Chondrocyte (in vitro differentiated cells): ENCODE measurements around the gene VSTM5. TPM values are rescaled to one million over a fixed set of nuclear protein-coding genes. Genes with fewer than 3 reads are reported as not detected.

Experiments used
- DNase-seq: peaks from one replicate; pipeline ENCODE4 v3.0.0; 2021; ENCODE audit warnings: mixed read lengths, low spot score
- H3K27ac Mint-ChIP-seq: one replicate; pipeline ENCODE4 v1.8.0; 2021; ENCODE audit warnings: mild to moderate bottlenecking, moderate library complexity, mixed read lengths; ENCODE audit not compliant: unreplicated experiment
- H3K27me3 Mint-ChIP-seq: 2 replicates; pipeline ENCODE4 v1.8.0; 2021; ENCODE audit warnings: low read depth, mixed read lengths
- H3K36me3 Mint-ChIP-seq: 2 replicates; pipeline ENCODE4 v1.8.0; 2021; ENCODE audit warnings: low read depth, mixed read lengths
- H3K4me1 Mint-ChIP-seq: 2 replicates; pipeline ENCODE4 v1.8.0; 2021; ENCODE audit warnings: low read depth, mild to moderate bottlenecking, mixed read lengths
- H3K4me3 Mint-ChIP-seq: one replicate; pipeline ENCODE4 v1.8.0; 2021; ENCODE audit warnings: mild to moderate bottlenecking, moderate library complexity, mixed read lengths; ENCODE audit not compliant: unreplicated experiment
- H3K9me3 Mint-ChIP-seq: 2 replicates; pipeline ENCODE4 v1.8.0; 2021; ENCODE audit warnings: low read depth, mixed read lengths
- total RNA-seq: library from RNA; stranded (reverse); gene quantifications from 3 replicates; pipeline ENCODE4 v1.2.1, GENCODE V29; 2021
- TF ChIP-seq, protein P1 (sequence below): fragments of 200-600 bp; sonication (generic); IDR thresholded peaks from 2 replicates; pipeline ENCODE4 v1.5.0; 2021; ENCODE audit warnings: antibody characterized with exemption, mild to moderate bottlenecking, moderate library complexity

The VSTM5 gene
- total RNA-seq, 1 donor from 2014 or later: not detected

DNA sequence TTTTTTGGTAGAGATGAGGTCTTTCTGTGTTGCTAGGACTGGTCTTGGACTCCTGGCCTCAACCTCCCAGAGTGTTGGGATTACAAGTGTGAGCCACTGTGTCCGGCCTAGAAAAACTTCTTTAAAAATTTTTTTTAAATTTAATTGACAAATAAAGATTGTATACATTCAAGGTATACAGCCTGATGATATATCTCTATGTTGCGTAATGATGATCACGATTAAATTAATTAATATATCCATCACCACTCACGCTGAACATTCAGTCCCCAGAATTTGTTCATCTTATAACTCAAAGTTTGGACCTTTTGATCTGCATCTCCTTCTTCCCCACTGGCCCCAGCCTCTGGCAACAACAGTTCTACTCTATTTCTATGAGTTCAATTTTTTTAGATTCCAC, 27.2 kb downstream of the VSTM5 start:
- no peaks in the 10 kb centered on the region for H3K4me1 Mint-ChIP-seq

DNA sequence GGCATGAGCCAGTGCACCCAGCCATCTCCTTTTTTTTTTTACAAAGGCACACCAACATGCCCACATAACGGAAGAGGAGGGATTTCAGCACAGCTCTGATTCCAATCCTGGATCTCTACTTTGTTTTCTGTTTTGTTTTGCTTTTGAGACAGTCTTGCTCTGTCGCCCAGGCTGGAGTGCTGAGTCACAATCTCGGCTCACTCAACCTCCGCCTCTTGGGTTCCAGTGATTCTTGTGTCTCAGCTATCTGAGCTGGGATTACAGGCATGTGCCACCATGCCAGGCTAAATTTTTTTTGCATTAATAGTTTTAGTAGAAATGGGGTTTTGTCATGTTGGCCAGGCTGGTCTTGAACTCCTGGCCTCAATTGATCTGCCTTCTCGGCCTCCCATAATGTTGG, 28.1 kb downstream of the VSTM5 start:
- H3K27ac Mint-ChIP-seq: no peak overlapping the region
- no peak overlapping the region for H3K4me3 Mint-ChIP-seq
- no peak for DNase-seq
- TF ChIP-seq, protein P1, sequence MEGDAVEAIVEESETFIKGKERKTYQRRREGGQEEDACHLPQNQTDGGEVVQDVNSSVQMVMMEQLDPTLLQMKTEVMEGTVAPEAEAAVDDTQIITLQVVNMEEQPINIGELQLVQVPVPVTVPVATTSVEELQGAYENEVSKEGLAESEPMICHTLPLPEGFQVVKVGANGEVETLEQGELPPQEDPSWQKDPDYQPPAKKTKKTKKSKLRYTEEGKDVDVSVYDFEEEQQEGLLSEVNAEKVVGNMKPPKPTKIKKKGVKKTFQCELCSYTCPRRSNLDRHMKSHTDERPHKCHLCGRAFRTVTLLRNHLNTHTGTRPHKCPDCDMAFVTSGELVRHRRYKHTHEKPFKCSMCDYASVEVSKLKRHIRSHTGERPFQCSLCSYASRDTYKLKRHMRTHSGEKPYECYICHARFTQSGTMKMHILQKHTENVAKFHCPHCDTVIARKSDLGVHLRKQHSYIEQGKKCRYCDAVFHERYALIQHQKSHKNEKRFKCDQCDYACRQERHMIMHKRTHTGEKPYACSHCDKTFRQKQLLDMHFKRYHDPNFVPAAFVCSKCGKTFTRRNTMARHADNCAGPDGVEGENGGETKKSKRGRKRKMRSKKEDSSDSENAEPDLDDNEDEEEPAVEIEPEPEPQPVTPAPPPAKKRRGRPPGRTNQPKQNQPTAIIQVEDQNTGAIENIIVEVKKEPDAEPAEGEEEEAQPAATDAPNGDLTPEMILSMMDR: no peak
- no peaks in the 10 kb centered on the region for H3K9me3 Mint-ChIP-seq
- peaks cover 8% of the 10 kb centered on the region for H3K4me1 Mint-ChIP-seq
- no peaks in the 10 kb centered on the region for H3K27me3 Mint-ChIP-seq
- H3K36me3 Mint-ChIP-seq: peaks cover 1% of the 10 kb centered on the region

More for the DNA sequence above, 27.2 kb downstream of the VSTM5 start:
- Mint-ChIP-seq H3K27me3 (no peaks in the 10 kb centered on the region), H3K9me3 (no peaks in the 10 kb centered on the region), H3K27ac (no peak overlapping the region), H3K4me3 (no peak overlapping the region), H3K36me3 (peaks cover 1% of the 10 kb centered on the region)
- no peak for DNase-seq
- TF ChIP-seq, protein P1: no peak

DNA sequence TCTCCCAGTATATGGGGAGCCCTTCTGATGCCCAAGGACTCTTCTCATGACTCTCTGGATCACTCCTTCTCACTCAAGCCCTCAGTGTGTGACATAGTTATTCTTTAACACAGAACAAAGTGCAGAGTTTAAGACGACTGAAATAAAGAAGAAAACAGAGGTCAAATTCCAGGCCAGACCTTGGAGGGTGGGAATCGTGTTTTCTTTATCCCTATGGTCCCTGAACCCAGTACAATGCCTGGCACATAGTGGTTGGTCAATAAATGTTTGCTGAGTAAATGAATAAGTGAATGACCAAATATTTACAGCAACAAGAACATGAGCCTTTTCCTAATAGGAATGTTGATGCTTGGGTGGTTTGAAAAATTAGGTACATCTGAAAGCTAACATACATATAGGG, 28.8 kb downstream of the VSTM5 start:
- Mint-ChIP-seq H3K4me3 (no peak overlapping the region), H3K9me3 (no peaks in the 10 kb centered on the region), H3K27ac (no peak overlapping the region), H3K36me3 (peaks cover 1% of the 10 kb centered on the region), H3K4me1 (peaks cover 10% of the 10 kb centered on the region), H3K27me3 (no peaks in the 10 kb centered on the region)
- TF ChIP-seq, protein P1: no peak
- no peak for DNase-seq

DNA sequence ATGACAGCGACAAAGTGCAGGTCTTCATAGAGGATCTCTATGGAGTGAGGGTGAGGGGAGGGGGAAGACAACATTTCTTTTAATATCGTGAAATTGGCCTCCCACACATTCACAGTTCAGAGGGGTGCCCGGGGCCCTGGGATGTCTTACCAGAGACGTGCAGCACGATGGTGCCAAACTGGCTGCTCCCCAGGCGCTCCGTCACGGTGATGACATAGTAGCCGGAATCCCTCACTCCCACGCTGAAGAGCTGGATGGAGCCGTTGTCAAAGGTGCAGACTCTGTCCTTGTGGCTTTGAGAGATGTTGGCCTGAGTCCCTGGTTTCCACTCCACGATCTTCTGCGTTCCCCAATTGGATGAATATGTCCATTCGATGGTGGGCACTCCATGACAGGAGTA, 29.6 kb downstream of the VSTM5 start:
- TF ChIP-seq, protein P1: no peak
- Mint-ChIP-seq H3K4me1 (peaks cover 10% of the 10 kb centered on the region), H3K9me3 (no peaks in the 10 kb centered on the region), H3K27me3 (no peaks in the 10 kb centered on the region), H3K36me3 (peaks cover 4% of the 10 kb centered on the region), H3K4me3 (no peak overlapping the region), H3K27ac (no peak overlapping the region)
- no peak for DNase-seq

DNA sequence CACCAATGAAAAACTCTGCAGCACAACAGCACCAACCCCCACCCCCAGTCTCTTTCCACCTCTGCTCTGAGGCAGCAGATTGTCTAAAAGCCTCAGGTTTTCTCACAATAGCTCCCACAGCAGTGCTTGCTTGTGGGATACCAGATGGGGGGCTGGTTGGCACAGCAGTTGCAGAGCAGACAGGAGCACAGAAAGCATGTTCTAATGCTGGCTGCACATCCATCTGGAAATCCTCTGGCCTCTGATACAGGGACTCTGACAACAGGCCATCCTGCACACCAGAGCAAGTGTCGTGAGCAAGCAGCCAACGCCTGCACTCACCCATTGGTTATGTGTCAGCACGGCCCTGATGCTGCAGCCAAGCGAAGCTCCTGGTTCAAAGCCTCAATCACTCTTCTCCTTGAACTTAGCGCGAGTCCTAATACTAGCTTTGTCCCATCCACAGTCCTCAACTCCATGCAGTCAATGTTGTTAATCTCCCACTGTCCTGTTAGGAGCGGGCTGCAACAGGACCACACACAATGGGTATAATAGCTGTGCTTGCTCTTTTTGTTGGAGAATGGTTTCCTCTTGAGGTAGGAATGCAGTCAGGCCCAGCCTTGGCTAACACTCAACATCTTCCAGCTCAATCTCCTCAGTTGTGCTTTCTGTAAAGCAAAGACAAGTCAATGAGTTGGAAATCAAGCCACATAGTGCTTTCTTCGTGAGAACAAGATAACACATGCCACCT, 30.3 kb downstream of the VSTM5 start:
- Mint-ChIP-seq H3K9me3 (no peaks in the 10 kb centered on the region), H3K36me3 (peaks cover 7% of the 10 kb centered on the region), H3K4me3 (no peak overlapping the region), H3K27ac (no peak overlapping the region), H3K4me1 (peaks cover 10% of the 10 kb centered on the region), H3K27me3 (no peaks in the 10 kb centered on the region)
- DNase-seq: no peak
- TF ChIP-seq, protein P1: no peak
